ENCODE measurements around the gene PCDHA3.
"Not testable (repeated sequence)": the region's sequence is repeated elsewhere in the genome, so short reads cannot be mapped to it uniquely, and the experiment has no call there.

PCDHA3 gene

DNA sequence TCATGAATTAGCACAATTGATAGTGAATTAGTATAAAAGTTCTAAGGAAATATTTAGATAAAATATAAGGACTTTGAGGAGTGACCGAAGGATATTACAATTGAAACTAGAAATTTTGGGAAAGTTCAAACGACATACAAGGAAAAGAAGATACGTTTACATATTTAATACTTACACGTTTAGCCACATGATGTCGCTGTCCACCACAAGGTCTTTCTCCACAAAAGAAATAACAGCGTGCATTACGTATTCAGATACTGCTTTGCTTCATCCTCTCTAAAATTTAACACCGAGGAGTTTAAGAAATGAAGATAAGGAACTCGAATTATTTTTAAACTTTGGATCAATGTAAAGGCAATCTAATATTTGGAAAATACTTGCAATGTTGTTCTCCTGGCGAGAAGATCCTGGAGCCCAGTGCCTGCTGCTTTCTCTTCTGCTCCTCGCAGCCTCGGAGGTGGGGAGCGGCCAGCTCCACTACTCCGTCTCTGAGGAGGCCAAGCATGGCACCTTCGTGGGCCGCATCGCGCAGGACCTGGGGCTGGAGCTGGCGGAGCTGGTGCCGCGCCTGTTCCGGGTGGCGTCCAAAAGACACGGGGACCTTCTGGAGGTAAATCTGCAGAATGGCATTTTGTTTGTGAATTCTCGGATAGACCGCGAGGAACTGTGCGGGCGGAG, at the start of gene PCDHA3:
TSS of gene PCDHA3 (plus strand) at position 242 of the 678 bp plus-strand sequence.
- DNase-seq: no peak

- DNase-seq: no peak
Measured at GRCh38 chr5:140753561-140753960, 47.3 kb upstream of the PCDHA3 start.

- DNase-seq: no peak
Measured at GRCh38 chr5:140764177-140764973, 36.5 kb upstream of the PCDHA3 start.

DNA sequence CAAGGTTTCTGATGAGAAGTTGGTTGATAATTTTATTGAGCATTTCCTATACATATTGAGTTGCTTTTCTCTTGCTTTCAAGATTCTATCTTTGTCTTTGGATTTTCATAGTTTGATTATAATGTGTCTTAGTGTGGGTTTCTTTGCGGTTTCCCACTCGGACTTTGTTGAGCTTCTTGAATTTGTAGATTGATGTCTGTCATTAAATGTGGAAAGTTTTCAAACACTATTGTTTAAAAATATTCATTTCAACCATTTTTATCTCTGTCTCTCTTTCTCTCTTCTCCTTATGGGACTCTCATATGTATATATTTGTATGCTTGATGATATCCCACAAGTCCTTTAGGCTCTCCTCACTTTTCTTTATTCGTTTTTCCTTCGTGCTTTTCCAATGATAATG, 33.4 kb upstream of the PCDHA3 start:
- DNase-seq: no peak

- DNase-seq: no peak
Measured at GRCh38 chr5:140780512-140780911, 20.3 kb upstream of the PCDHA3 start.

GRCh38 chr5:140785905-140786686, 14.8 kb upstream of the PCDHA3 start, which contains the start of gene PCDHA1:
Gene PCDHA1 (plus strand): TSS chr5:140786140.
- no peak for DNase-seq

DNA sequence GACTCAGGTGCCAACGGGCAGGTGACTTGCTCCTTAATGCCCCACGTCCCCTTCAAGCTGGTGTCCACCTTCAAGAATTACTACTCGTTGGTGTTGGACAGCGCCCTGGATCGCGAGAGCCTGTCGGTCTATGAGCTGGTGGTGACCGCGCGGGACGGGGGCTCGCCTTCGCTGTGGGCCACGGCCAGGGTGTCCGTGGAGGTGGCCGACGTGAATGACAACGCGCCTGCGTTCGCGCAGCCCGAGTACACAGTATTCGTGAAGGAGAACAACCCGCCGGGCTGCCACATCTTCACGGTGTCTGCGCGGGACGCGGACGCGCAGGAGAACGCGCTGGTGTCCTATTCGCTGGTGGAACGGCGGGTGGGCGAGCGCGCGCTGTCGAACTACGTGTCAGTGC, 13.4 kb upstream of the PCDHA3 start:
- not testable (repeated sequence) for DNase-seq

GRCh38 chr5:140787849-140788504, 12.9 kb upstream of the PCDHA3 start:
- DNase-seq: not testable (repeated sequence)

DNA sequence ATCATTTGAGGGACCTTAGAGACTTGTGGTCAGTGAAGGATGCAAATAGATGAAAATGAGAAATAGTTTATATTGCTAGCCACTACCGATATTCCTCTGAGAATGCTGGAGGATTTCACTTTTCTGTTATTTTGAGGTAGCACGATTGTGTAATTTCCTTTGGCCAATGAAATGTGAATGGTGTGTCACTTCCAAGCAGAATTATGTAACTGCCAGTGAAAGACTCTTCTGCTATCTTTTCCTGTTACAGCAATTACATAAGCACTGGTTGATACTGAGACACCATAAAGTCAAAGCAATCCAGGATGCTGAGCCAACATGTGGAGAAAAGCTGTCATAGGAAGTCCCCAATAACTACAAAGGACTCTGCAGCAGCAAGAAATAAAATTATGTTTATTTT, 9.8 kb upstream of the PCDHA3 start:
- DNase-seq: no peak

DNA sequence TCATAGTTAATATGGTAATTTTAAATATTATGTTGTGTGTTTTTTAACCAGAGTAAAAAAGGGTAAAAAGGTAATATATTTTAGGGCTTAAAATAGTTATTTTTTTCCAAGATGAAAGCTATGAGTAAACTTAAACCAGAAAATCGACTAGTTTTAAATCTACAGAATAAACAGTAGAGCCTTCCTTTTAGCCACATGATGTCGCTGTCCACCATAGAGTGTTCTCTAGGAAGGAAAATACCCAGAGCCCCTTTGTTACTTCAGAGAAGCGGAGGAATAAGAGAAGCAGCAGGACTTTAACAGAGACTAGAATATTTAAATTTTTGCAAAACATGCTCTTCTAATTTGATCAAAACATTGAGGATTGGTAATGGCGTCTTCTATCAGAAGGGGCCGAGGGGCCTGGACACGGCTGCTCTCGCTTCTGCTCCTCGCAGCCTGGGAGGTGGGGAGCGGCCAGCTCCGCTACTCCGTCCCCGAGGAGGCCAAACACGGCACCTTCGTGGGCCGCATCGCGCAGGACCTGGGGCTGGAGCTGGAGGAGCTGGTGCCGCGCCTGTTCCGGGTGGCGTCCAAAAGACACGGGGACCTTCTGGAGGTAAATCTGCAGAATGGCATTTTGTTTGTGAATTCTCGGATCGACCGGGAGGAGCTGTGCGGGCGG, 6.1 kb upstream of the PCDHA3 start, which contains the start of gene PCDHA2:
TSS of gene PCDHA2 (plus strand) at position 258 of the 664 bp plus-strand sequence.
- no peak for DNase-seq

DNA sequence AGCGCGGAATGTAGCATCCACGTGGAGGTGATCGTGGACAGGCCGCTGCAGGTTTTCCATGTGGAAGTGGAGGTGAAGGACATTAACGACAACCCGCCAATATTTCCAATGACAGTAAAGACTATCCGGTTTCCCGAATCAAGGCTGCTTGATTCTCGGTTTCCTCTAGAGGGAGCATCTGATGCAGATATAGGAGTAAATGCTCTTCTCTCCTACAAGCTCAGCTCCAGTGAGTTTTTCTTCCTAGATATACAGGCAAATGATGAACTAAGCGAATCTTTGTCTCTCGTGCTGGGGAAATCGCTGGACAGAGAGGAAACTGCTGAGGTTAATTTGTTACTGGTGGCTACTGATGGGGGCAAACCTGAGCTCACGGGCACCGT, 5.6 kb upstream of the PCDHA3 start:
- DNase-seq: no peak

DNA sequence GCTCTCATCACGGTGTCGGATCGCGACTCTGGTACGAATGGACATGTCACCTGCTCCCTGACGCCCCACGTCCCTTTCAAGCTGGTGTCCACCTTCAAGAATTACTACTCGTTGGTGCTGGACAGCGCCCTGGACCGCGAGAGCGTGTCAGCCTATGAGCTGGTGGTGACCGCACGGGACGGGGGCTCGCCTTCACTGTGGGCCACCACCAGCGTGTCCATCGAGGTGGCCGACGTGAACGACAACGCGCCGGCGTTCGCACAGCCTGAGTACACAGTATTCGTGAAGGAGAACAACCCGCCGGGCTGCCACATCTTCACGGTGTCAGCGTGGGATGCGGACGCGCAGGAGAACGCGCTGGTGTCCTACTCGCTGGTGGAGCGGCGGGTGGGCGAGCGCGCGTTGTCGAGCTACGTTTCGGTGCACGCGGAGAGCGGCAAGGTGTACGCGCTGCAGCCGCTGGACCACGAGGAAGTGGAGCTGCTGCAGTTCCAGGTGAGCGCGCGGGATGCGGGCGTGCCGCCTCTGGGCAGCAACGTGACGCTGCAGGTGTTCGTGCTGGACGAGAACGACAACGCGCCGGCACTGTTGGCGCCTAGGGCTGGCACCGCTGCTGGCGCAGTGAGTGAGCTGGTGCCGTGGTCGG, 4.7 kb upstream of the PCDHA3 start:
- DNase-seq: not testable (repeated sequence)

DNA sequence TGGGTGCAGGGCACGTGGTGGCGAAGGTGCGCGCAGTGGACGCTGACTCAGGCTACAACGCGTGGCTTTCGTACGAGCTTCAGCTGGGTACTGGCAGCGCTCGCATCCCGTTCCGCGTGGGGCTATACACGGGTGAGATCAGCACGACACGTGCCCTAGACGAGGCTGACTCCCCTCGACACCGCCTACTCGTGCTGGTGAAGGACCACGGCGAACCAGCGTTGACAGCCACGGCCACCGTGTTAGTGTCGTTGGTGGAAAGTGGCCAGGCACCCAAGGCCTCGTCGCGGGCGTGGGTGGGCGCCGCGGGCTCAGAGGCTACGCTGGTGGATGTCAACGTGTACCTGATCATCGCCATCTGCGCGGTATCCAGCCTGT, 4.2 kb upstream of the PCDHA3 start:
- DNase-seq: no peak

DNA sequence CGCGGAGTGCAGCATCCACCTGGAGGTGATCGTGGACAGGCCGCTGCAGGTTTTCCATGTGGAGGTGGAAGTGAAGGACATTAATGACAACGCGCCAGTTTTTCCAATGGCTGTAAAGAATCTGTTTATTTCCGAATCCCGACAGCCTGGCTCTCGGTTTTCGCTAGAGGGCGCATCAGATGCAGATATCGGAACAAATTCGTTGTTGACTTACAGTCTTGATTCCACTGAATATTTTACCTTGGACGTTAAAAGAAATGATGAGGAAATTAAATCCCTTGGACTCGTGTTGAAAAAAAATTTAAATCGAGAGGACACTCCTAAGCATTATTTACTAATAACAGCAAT, 611 bp downstream of the PCDHA3 start:
- no peak for DNase-seq

GRCh38 chr5:140802381-140802780, 1.5 kb downstream of the PCDHA3 start:
- not testable (repeated sequence) for DNase-seq

DNA sequence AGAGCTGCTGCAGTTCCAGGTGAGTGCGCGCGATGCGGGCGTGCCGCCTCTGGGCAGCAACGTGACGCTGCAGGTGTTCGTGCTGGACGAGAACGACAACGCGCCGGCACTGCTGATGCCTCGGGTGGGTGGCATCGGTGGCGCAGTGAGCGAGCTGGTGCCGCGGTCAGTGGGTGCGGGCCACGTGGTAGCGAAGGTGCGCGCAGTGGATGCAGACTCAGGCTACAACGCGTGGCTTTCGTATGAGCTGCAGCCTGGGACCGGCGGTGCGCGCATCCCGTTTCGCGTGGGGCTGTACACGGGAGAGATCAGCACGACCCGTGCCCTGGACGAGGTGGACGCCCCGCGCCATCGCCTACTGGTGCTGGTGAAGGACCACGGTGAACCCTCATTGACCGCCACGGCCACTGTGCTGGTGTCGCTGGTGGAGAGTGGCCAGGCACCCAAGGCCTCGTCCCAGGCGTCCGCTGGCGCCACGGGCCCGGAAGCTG, 2.0 kb downstream of the PCDHA3 start:
- no peak for DNase-seq

DNA sequence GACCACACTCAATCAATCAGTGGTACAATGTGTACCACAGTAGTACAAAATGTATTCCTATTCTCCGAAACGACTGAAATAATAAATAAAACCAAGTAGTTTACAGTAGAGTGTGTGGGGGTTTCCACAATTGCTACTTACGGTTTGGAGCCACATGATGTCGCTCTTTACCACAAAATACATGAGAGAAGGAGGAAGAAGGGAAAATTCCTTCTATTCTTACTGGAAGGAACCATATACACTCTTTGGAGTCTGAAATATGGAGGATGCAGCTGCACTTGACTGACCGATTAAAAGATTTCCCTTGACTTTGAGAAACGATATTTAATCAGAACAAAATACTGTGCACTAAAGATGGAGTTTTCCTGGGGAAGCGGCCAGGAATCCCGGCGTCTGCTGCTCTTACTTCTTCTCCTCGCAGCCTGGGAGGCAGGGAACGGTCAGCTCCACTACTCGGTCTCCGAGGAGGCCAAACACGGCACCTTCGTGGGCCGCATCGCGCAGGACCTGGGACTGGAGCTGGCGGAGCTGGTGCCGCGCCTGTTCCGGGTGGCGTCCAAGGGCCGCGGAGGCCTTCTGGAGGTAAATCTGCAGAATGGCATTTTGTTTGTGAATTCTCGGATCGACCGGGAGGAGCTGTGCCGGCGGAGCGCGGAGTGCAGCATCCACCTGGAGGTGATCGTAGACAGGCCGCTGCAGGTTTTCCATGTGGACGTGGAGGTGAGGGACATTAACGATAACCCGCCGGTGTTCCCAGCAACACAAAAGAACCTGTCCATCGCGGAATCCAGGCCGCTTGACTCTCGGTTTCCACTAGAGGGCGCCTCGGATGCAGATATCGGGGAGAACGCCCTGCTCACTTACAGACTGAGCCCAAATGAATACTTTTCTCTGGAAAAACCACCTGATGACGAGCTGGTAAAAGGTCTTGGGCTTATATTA, 6.2 kb downstream of the PCDHA3 start, which contains the start of gene PCDHA4:
TSS of gene PCDHA4 (plus strand) at position 235 of the 942 bp plus-strand sequence.
- no peak for DNase-seq

- not testable (repeated sequence) for DNase-seq
Measured at GRCh38 chr5:140808241-140808888, 7.5 kb downstream of the PCDHA3 start.

GRCh38 chr5:140808889-140809291, 8.0 kb downstream of the PCDHA3 start:
- no peak for DNase-seq
